Stimulated activated CD4-positive, alpha-beta T cell treated with anti-CD3 and anti-CD28 coated beads, Interleukin-4, amount 100 ng/mL, for 1 hour (primary cell): Measurements from ENCODE around the gene HASPIN.

ENCODE experiments used
- DNase-seq: peaks from one replicate; pipeline ENCODE4 v3.0.0-alpha.2; 2020

HASPIN gene

DNA sequence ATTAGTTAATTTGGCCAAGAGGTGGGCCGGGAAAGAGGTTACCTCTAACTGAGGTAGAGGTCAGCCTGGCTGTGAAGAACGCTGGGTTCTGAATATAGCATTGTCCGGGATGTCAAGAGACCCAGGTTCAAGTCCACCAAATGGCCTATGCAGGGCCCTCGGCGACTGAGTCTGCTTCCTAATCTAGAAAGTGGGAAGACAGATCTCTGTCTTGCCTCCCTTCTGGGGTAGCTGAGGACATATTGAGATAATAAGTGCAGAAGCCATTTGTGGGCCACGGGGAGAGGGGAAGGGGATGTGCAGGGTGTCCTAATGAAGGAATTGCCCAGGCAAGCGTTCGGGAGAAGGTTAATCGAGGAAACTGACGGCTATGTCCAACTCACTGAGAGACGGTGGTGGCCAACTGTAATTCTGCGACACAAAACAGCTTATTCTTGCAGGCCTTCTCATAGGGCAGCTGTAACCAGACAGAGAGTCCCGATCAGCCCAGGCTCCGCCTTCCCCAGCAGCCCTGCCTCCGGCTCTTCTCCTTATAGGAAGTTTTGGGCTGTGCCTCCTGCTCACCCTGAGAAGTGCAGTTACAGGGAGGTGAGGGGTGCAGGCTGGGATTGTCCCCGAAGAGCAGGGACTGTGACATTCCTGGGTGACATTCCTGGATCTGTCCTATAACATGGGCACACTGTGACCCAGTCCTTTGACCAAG lies 15.9 kb downstream of the HASPIN start:
- no peak for DNase-seq

DNA sequence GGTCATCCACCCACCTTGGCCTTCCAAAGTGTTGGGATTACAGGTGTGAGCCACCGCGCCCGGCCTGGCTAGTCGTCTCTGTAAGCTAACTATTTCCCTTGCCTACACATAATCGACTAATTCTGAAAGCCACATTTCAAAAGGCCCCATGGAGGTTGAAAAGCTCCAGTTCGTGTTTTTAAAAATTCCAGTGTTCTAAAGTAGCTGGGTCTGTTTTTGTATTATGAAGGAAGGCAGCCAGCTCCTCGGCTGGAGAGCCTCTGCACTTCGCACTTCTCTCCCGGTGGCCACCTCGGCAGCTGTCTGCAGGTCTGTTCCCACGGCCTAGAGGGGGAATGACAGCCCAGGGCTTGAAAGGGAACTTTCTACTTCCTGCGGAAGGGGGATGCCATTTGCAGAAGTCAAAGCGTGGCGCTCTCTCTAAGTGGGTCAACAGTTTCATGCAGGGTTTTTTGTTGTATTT lies 16.9 kb downstream of the HASPIN start:
- DNase-seq, result no peak

DNA sequence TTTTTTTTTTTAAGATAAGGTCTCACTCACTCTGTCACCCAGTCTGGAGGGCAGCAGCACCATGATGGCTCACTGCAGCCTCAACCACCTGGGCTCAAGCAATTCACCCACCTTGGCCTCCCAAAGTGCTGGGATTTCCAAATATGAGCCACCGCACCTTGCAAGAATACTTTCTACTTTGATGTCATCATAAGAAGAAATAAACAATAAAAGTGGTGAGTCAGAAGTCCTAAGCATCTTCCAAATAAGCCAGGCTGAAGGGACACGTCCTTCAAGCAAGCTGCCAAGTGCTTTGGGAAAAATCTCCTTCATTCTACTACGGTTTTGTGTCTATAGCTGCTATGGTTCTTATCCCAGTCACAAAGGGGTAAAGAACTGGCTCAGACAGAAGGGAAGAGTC lies 20.3 kb downstream of the HASPIN start:
- no peak for DNase-seq

DNA sequence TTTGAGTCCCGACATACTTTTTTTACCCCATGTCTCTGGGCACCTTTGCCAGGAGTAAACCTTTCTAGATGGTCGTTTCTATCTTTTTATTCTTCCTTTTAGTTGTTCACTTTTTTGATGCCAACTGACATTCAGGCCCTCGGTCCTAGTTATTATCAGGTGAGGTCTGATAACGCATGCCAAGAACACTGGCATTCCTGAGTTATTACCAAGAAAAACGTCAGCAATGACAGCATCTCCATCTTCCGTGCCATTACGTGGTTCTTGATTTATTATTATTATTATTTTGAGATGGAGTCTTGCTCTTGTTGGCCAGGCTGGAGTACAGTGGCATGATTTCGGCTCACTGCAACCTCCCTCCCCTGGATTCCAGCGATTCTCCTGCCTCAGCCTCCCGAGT lies 21.4 kb downstream of the HASPIN start:
- no peak for DNase-seq

DNA sequence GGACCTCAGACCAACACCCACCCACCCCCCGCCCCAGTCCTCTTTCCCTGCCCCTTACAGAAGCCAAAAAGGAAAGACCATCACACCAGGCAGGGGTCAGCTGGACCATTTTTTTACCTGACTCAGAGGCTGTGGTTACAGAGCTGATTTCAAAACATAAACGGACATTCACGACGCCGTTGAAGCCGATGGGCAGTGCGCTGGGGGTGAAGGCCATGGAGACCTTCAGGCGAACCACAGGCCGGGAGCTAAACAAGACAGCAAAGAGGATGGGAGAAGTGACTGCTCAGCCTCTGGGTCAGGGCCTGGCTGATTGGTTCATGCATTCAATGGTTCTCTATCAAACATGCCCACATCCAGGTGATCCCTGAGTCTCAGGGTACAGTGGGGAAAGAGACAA lies 24.1 kb downstream of the HASPIN start:
- no peak for DNase-seq

DNA sequence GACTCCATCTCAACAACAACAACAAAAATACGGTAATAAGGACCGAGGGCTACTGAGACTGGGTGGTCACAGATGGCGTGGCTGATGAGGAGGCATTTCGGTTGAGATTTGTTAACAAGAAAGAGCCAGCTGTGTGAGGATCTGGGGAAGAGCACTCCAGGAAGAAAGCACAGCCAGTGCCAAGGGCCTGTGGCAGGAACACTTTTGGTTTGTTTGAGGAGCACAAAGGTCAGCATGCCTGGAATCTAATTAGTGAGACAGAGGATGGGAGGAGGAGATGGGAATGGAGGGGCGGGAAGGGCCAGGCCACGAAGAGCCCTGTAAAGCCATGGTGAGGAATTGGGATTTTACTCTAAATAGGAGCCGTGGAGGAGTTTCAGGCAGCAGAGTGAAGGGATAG lies 24.9 kb downstream of the HASPIN start:
- no peak for DNase-seq

DNA sequence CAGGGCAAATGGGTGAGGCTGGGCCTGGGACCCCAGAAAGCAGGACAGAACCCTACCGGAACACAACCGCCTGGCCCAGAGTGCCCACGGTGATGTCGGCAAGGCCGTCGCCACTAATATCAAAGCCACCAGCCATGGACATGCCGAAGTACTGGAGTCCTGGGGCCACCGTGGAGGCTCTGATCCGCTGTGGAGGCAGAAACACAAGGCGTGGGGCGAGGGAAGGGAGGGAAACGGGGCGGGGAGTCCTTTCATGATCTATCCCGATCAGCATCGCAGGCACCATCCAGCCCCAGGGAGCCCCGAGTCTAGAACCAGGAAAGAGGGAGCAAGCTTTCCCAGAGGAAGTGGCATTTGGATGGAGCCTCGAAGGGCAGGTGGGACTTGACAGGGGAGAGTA lies 26.6 kb downstream of the HASPIN start:
- no peak for DNase-seq

DNA sequence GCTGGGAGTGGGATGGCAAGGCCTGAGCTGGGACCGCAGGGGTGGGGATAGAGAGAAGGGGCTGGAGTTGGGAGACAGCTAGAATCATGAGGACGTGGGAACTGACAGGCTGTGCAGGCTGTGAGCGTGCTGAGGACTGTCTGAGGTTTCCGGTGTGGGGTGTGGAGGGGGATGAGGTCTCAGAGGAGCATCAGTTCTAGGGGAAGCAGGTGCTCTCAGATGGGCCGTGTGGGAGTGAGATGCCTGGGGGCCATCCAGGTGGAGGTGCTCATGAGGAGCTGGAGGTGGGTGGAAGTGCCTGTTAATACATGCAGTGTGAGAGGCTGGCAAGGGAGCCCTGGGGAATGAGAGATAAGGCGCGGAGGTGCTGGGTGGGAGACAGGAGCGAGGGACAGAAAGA lies 27.2 kb downstream of the HASPIN start:
- peak; percentile 24 for DNase-seq

DNA sequence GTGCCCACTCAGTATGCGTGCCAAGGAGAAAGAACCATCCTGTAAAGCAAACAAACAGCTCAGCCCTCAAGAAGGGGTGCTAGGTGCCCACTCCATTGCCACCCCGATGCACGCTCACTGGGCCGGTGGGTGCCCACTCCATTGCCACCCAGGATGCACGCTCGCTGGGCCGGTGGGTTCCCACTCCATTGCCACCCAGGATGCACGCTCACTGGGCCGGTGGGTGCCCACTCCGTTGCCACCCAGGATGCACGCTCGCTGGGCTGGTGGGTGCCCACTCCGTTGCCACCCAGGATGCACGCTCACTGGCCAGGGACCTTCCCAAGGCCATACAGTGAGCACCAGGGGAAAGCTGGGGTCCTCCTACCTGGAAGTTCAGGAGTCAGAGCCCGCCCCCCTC lies 28.1 kb downstream of the HASPIN start:
- no peak for DNase-seq

DNA sequence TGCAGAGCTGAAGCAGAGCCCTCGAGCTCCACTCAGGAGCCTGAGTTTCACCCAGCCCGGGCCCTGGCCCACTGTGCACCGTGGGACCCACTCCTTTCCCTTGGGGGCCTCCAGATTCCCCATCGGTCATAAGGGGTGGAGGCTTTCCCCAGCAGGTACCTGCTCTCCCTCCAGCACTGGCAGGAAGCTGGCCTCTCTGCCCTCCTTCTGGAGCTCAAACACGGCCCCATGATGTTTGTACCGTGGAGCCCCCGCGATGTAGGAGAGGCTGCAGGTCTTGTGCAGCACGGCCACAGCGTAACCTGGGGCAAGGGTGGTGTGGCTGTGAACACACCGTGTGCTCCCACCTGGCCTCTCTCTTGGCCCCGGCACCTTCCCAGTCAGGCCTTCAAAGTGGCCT lies 29.9 kb downstream of the HASPIN start:
- no peak for DNase-seq

DNA sequence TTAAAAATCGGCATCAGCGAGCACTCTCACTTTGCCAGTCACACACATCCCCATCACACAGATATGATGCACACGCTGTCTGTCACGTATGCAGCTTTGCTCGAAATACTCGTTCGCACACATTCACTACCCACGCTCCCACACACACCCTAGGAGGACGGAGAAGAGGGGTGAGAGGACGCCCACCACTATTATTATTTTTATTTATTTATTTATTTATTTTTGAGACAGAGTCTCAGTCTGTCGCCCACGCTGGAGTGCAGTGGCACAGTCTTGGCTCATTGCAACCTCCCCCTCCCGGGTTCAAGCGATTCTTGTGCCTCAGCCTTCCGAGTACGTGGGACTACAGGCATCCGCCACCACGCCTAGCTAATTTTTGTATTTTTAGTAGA lies 30.4 kb downstream of the HASPIN start:
- DNase-seq, result no peak

DNA sequence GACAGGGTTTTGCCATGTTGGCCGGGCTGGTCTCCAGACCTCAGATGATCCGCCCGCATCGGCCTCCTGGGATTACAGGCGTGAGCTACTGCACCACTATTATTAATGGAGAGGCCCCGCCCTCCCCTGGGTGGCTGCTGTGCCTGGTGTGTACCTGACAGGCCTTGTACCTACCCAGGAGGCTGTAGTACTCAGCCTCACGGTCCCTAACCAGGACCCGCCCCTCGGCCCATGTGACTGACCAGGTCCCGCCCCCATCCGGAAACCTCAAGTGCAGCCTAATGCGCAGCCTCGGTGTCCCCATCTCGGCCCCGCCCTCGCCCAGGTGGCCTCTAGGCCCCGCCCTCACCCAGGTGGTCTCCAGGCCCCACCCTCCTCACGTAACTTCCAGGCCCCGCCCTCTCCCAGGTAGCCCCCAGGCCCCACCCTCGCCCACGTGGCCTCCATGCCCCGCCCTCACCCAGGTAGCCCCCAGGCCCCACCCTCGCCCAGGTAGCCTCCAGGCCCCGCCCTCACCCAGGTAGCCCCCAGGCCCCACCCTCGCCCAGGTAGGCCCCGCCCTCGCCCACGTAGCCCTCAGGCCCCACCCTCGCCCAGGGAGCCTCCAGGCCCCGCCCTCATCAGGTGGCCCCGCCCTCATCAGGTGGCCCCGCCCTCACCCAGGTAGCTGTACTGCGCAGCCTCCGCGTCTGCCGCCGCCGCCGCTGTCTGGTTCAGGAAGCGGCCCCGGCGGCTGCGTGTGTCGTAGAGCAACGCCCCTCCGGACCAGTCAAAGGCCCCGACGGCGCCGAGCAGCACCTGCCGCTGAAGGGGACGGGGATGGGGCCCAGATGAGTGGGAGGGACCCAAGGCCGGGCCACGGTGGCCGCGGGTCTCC lies 31.0 kb downstream of the HASPIN start:
- peak; percentile 74 for DNase-seq

DNA sequence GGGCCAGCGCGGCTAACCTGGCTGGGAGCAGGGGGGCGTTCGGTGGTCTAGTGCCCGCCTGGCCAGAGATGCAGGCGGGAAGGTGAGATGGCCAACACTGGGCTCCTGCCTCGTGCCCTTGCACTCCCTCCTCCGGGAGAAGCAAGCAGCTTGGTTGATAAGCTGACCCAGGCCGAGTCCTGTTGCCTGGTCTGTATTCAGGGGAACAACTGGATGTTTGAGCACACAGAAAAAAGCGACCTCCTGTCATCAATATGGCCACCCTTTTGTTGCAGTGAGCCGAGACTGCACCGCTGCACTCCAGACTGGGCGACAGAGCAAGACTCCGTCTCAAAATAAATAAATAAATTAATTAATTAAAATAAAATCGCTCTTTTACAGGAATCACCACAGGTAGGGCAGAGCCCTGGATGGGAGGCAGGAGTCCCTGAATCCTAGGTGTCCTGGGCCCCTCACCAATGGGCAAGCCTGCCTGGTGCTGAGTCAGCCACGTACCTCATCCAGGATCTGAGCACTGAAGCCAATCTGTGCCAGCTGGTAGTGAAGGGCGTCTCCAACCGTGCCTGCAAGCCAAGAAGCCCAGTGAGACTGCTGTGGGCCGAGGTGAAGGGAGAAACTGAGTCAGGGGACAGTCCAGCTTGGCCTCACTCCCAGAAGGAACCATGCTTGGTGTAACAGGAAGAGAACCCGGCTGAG lies 31.8 kb downstream of the HASPIN start:
- DNase-seq, result no peak

DNA sequence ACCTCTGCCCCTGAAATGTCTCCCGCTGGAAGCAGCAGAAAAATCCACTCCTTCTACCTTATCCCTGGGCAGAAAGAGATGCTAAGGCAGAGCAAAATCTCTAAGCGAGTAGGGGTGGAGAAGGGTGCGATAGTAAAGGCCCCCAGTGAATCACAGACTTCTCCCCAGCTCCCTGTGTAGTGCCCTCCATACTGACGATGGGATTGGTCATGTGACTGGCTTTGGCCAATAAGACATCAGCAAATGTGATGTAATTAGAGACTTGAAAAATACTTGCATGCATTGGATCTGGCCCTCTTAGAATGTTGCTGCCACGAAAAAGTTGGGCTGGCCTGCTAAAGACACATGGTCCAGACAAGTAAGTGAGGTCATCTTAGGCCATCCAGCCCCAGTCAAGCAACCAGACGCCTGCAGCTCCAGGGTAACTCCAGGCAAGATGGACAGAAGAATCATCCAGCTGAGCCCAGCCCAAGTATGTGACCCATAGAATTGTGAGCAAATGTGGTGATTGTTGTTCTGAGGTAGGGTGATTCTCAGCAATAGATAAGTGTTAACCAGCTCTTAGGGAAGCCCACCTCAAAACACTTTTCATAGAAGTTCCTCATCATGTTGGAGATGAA lies 36.0 kb downstream of the HASPIN start:
- DNase-seq, result no peak

DNA sequence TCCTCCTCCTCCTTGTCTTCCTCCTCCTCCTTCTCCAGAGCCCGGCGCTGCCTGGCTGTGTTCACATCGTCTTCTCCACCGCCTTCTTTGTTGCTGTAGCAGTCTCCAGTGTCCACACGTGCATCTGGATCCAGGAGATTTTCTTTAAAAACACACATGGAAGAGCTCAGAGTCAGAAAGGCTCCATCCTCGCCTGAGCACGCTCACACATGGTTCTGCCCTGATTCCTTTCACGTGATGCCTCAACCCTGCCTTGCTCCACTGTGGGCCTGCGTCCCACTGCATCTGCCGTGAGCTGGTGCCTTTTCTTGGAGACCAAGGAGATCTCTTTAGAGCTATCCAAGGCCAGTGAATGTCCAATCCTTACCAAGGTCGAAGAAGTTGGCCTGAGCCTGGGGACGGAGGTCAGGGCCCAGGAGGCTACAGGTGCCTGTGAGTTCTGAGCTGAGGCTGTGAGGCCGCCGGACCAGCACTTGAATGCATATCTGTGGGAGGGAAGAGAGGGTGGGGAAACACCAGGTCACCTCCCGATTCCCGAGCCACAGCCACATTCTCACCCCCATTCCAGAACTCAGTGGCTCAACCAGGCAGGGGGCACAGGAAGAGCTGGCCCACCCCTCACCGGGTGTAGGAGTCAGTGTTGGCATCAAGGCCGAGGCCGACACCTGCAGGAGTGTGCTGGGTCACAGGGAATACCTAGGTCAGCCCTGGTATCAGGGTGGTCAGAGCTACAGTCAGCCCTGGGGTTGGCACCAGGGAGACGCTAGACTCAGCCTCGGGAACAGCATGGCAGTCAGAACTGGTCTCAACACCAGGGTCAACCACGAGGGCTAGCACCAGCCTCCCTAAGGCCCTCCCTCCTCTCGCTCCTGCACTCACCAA lies 37.6 kb downstream of the HASPIN start:
- DNase-seq, result no peak

DNA sequence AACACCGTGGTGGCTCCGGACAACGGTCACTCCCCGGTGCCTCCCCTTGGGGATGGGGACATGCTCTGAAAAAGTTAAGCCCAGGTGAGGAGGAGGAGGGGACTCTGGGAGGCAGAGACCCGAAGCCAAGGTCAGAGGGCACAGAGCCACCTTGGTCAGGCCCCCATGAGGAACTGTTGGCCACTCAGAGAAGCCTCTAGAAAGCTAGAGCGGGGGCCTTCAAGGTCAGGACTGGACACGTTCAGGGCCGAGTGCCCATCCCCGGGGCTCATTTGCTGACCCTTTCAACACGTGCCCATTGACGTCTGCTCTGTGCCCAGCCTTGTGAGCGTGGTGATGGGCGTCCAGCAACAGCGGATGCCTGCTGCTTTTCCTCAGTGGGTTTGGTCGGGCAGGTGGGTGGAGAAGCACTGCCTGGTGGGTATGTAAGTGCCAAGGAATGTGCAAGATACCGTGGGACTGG lies 38.2 kb downstream of the HASPIN start:
- DNase-seq, result no peak

DNA sequence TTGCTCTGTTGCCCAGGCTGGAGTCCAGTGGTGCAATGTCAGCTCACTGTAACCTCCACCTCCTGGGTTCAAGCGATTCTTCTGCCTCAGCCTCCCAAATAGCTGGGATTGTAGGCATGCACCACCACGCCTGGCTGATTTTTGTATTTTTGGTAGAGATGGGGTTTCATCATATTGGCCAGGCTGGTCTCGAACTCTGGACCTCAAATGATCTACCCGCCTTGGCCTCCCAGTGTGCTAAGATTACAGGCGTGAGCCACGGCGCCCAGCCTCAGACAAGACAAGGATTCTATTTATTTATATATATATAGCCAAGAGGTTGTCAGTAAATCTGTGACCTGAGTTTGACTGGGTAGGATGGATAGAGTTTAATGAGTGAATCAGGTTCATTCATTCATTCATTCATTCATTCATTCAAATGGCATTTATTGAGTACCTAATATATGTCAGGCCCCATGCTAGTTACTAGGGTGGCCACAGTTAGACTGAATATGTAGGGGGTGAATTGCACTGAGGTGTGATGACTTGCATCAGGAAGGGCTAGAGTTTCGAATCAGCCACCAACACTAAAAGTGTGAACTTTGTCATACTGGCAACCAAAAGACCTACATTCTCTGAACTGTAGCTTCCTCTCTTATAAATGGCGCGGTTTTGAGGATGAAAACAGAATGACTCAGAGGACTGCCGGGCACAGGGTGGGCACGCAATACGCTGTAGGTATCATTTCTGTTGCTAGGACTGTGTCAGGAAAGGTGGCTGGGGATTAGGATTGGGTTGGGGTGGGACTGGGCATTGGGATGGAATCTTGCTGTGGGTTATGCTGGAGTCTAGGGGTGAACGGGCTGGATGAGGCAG lies 39.4 kb downstream of the HASPIN start:
- DNase-seq, result no peak

DNA sequence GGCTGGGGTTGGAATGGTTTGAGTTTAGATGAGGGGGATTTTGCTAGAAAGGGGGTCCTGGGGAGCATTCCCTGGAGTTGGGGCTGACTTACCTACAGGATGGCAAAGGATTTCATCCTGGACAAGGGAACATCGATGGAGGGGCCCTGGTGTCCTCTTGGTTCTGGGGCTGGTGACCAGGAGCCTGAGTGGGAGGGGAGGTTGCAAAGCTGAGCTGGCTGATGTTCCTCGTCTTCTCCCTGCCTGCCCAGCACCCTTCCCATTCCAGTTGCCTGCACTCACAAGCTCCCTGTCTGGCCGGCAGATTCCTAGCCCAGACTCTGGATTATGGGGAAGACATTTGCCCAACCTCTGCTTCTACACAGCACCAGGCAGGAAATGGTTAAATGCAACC lies 40.1 kb downstream of the HASPIN start:
- no peak for DNase-seq

DNA sequence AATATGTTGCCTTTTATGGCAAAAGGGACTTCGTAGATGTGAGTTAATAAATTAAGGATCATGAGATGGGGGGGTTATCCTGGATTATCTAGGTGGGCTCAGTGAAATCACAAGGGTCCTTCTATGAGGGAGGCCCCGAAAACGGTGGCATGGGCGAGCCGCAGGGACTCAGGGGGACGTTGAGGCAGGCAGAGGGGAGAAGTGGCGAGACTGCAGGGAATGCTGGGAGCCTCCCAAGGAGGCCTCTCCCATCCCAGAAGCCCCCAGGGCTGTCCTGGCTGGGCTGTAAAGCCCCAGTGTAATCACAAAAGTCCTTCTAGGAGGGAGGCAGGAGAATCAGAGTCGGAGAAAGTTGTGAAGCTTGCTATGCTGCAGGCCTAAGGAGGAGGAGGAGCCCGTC lies 42.3 kb downstream of the HASPIN start:
- DNase-seq, result no peak

DNA sequence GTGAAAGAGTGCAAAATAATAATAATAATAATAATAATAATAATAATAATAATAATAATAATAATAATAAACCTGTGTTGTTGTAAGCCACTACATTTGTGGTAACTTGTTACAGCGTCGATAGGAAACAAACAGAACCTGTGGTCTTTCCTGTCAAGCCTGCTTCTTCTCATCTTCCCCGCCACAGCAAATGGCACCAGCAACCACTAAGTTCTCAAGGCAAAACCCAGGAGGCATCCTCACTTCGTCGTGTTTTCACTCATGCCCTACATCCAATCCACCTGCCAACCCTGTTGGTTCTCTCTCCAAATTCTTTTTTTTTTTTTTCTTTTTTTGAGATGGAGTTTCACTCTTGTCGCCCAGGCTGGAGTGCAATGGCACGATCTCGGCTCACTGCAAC lies 43.1 kb downstream of the HASPIN start:
- no peak for DNase-seq

DNA sequence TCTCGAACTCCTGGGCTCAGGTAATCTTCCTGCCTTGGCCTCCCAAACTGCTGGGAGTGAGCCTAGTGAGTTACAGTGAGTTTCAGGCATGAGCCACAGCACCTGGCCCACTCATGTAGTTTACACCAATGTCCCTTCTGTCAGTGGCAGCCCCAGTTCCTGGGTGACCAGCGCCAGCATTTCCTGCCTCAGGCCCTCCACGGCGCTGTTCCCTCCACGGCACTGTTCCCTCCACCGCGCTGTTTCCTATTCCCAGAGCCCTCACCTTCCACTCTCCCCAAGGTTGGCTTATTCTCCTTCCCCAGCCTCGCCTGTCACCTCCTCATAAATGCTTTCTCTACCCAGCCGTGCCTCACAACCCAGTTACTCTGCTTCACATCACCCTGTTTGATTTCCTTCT lies 44.6 kb downstream of the HASPIN start:
- DNase-seq, result no peak
